Measurements from ENCODE around the gene EXD3. TPM values are rescaled to one million over a fixed set of nuclear protein-coding genes. Genes with fewer than 3 reads are reported as not detected.

Gene EXD3
- total RNA-seq, 4 donors from 2014 or later: 11.8 to 49.0 (median 31.5) TPM

DNA sequence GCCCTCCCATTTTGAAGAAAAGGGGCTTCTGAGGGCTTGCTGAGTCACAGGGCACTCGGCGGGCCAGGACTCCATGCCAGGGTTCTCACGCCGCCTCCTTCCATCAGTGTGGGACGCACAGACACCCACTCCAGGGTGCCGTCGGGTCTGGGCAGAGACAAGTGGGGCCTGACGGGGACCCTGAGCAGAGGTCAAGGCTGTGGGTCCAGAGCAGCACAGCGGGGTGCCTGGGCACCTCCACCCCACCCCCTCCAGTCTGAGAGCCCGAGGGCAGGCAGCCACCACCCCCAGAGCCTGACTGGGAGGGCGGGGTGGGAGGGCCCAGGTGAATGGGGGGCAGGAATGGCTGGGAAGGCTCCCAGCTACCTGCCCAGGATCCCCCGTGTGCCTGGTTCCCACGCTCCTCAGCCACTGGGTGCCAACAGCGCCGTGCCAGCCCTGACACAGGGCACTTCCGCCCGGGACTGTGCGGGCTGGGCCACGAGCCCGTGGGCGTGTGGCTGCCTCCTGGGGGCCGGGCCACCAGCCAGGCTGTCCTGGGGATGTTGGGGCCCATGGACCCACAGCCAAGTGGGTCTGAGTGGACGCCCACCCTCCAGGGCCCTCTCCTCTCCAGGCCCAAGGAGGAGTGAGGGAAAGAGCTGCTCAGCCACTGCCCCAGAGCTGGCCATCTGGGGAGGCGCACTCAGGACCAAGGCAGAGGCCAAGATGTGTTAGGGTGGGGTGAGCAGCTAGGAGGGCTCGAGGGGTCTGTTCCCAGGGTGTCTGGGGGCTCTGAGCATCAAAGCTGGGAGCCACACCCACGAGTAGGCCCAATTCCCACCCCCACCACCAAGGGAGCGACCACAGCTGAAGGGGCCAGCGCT lies 110.7 kb downstream of the EXD3 start:
- TF ChIP-seq POLR2A (IDR thresholded peaks at IDR 0.05): no peak
- TF ChIP-seq CTCF (IDR thresholded peaks at IDR 0.05): no peak
- Histone ChIP-seq H3K27ac (no peak overlapping the region), H3K4me1 (peaks cover 0 to 16% of the 10 kb centered on the region in 2 donors), H3K36me3 (no peaks in the 10 kb centered on the region), H3K27me3 (peaks cover 0 to 9% of the 10 kb centered on the region in 2 donors), H3K9me3 (no peaks in the 10 kb centered on the region), H3K4me3 (no peak overlapping the region)
- peak in 1 of 2 donors; percentile 14 for DNase-seq
- intact Hi-C loops (cut with DNase I; ENCODE audit: low total_unique reads): no loop called here

- H3K36me3 ChIP-seq: no peaks in the 10 kb centered on the region
- no peaks in the 10 kb centered on the region for H3K9me3 ChIP-seq
- no peak for TF ChIP-seq POLR2A (IDR thresholded peaks at IDR 0.05)
- TF ChIP-seq CTCF (IDR thresholded peaks at IDR 0.05): no peak
- no peak overlapping the region for H3K27ac ChIP-seq
- no peak overlapping the region for H3K4me3 ChIP-seq
- peaks cover 0 to 3% of the 10 kb centered on the region in 2 donors for H3K27me3 ChIP-seq
- intact Hi-C loops (cut with DNase I; ENCODE audit: low total_unique reads): no loop called here
- peaks cover 0 to 23% of the 10 kb centered on the region in 2 donors for H3K4me1 ChIP-seq
- DNase-seq: no peak
Measured at GRCh38 chr9:137311171-137311985, 111.6 kb downstream of the EXD3 start.

DNA sequence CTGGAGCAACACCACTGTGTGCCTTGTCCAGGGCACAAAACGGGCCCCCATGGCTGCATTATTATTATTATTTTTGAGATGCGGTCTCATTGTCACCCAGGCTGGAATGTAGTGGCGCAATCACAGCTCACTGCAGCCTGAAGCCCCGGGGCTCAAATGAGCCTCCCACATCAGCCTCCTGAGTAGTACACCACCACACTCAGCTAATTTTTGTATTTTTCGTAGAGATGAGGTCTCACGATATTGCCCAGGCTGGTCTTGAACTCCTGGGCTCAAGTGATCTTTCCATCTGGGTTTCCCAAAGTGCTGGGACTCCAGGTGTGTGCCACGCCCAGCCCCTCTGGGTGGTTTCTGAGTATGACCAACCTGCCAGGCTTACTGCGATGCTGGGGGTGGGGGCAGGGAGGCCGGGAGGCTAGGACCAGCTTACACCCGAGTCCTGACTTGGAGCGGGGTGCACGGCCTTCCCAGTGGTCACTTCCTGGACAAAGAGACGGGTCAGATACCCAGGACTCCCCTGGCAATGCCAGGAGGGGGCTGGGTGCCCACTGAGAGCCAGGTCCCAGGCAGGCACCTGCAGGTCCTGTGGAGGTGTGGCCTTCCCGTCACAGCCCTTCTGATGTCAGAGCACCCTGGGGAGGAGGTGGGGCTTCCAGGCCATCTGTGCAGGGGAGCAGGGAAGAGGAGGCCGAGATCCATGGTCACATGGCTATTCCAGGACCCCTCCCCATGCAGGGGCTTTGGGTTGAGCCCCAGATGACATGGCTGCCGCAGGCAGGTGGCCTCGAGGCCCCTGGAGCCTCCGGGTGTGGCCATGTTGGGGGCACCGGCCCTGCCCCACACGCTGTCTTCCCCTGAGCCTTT lies 112.5 kb downstream of the EXD3 start:
- DNase-seq: no peak
- intact Hi-C loops (cut with DNase I; ENCODE audit: low total_unique reads): no loop called here
- Histone ChIP-seq H3K4me3 (no peak overlapping the region), H3K9me3 (no peaks in the 10 kb centered on the region), H3K4me1 (peaks cover 0 to 18% of the 10 kb centered on the region in 2 donors), H3K27me3 (peaks cover 0 to under 1% of the 10 kb centered on the region in 2 donors), H3K27ac (no peak overlapping the region), H3K36me3 (no peaks in the 10 kb centered on the region)
- TF ChIP-seq POLR2A (IDR thresholded peaks at IDR 0.05): no peak
- TF ChIP-seq CTCF (IDR thresholded peaks at IDR 0.05): no peak

DNA sequence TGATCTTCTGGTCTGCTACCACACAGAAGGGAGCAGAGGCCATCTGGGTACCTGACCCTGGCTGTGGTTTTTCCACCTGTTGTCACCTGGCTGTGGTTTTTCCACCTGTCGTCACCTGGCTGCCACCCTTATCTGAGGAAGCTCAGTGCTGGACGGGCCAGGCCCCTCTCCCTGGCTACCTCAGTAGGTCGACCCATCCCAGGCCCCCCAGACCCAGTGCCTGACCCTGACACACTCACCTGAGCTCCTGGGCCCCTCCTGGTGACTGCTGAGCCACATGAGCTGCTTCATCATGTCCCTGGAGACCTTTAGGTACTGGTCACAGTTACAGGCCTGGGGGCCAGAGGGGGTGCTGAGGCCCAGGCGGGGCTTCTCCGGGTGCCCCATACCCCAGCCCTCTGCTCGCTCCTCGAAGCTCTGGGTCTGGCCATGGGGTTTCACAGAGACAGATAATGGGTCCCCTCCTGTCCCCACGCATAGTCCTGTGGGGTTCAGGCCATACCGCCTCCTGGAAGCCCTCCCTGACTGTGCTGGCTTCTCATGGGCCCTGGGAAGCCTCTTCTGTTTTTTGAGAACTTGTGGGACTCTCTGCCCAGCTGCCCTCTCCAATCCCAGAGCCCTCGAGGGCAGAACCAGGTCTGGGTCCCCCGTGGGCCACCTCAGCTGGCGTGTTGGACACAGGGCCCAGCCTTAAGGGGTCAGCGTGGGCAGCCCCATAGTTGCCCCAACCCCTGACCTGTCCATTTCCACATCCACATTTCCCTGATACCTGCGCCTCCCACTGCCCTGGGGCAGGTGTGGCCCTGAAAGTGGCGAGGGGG lies 113.4 kb downstream of the EXD3 start:
- H3K27ac ChIP-seq: no peak overlapping the region
- intact Hi-C loops (cut with DNase I; ENCODE audit: low total_unique reads): loop anchor here (10.0 kb wide), 1 partner anchor 105 kb away; no protein-coding TSS in a partner anchor
- TF ChIP-seq CTCF (IDR thresholded peaks at IDR 0.05) (no peak), POLR2A (IDR thresholded peaks at IDR 0.05) (no peak)
- H3K9me3 ChIP-seq: no peaks in the 10 kb centered on the region
- no peaks in the 10 kb centered on the region for H3K36me3 ChIP-seq
- no peak for DNase-seq
- H3K27me3 ChIP-seq: peaks cover 0 to 3% of the 10 kb centered on the region in 2 donors
- peaks cover 0 to 25% of the 10 kb centered on the region in 2 donors for H3K4me1 ChIP-seq
- no peak overlapping the region for H3K4me3 ChIP-seq
